SK-N-SH (cell line): ENCODE data around the gene IL21R. TPM values are rescaled to one million over a fixed set of nuclear protein-coding genes. Genes with fewer than 3 reads are reported as not detected.

ENCODE experiments used
- CTCF ChIA-PET: fragments of 300-600, 350-600 bp; formaldehyde crosslinking; extraction: SDS; loops from one replicate; lab custom pipeline; 2021; lab: Yijun Ruan, JAX
- POLR2A ChIA-PET: fragments of 350-600 bp; sonication (Branson Sonifier 250); formaldehyde crosslinking; extraction: SDS; loops from one replicate; lab custom pipeline; 2020; ENCODE audit warnings: antibody characterized with exemption, inconsistent platforms; lab: Yijun Ruan, JAX
- DNase-seq: peaks from one replicate; pipeline ENCODE4 v3.0.0; 2012
- H2AFZ ChIP-seq: fragments of 200-600 bp; sonication (generic); 2 replicates; pipeline ENCODE4 v1.8.1; 2016; ENCODE audit warnings: antibody characterized with exemption, mild to moderate bottlenecking, low read depth
- H3F3A ChIP-seq: fragments of 200-600 bp; sonication (generic); replicated peaks from 2 replicates; pipeline ENCODE3; 2016; ENCODE audit warnings: antibody characterized with exemption, mild to moderate bottlenecking; ENCODE audit not compliant: insufficient read depth
- H3K27ac ChIP-seq, 2 experiments: fragments of 200-500 bp in 1 of 2; fragments of 200-600 bp in 1 of 2; sonication (Bioruptor generic) in 1 of 2; sonication (generic), shearing (Covaris generic) in 1 of 2; 2 replicates each; pipeline versions ENCODE4 v1.5.1 to v1.6.1; 2014 to 2016; ENCODE audit warnings: low read depth in 2 of 2, inconsistent platforms in 1 of 2, low read length in 1 of 2, mild to moderate bottlenecking in 1 of 2, mixed read lengths in 1 of 2
- H3K27me3 ChIP-seq: fragments of 200-600 bp; sonication (generic), shearing (Covaris generic); 2 replicates; pipeline ENCODE4 v1.6.1; 2016; ENCODE audit warnings: mixed run types; ENCODE audit not compliant: insufficient read depth
- H3K36me3 ChIP-seq, 2 experiments: fragments of 200-500 bp in 1 of 2; fragments of 200-600 bp in 1 of 2; sonication (Bioruptor generic) in 1 of 2; sonication (generic) in 1 of 2; replicated peaks in 1 of 2; 2 replicates each; pipeline versions ENCODE3 to v1.5.1; 2014 to 2016; ENCODE audit warnings: low read length in 1 of 2, mild to moderate bottlenecking in 1 of 2; ENCODE audit not compliant: insufficient read depth in 2 of 2, control insufficient read depth in 1 of 2
- H3K4me1 ChIP-seq, 2 experiments: fragments of 200-500 bp in 1 of 2; fragments of 200-600 bp in 1 of 2; sonication (Bioruptor generic) in 1 of 2; sonication (generic), shearing (Covaris generic) in 1 of 2; 2 replicates each; pipeline versions ENCODE4 v1.5.1 to v1.6.1; 2014 to 2016; ENCODE audit warnings: low read depth in 1 of 2, low read length in 1 of 2, mixed run types in 1 of 2; ENCODE audit not compliant: insufficient read depth in 2 of 2, control insufficient read depth in 1 of 2
- H3K4me2 ChIP-seq: fragments of 200-600 bp; sonication (generic), shearing (Covaris generic); 2 replicates; pipeline ENCODE4 v1.6.1; 2017; ENCODE audit warnings: mixed run types
- H3K4me3 ChIP-seq, 2 experiments: fragments of 200-500 bp in 1 of 2; fragments of 200-600 bp in 1 of 2; sonication (Bioruptor generic) in 1 of 2; sonication (generic), shearing (Covaris generic) in 1 of 2; 2 replicates each; pipeline versions ENCODE4 v1.5.1 to v1.8.1; 2014 to 2016; ENCODE audit warnings: low read depth in 2 of 2, inconsistent platforms in 1 of 2, low read length in 1 of 2, mild to moderate bottlenecking in 1 of 2, mixed read lengths in 1 of 2, moderate library complexity in 1 of 2
- H3K79me2 ChIP-seq: fragments of 200-600 bp; sonication (generic); 2 replicates; pipeline ENCODE4 v1.8.1; 2017; ENCODE audit warnings: mild to moderate bottlenecking; ENCODE audit not compliant: insufficient read depth
- H3K9ac ChIP-seq: fragments of 200-600 bp; sonication (generic); 2 replicates; pipeline ENCODE4 v1.6.1; 2017; ENCODE audit warnings: mixed run types
- H3K9me2 ChIP-seq: fragments of 200-600 bp; sonication (generic); 2 replicates; pipeline ENCODE4 v1.6.1; 2017; ENCODE audit warnings: mixed run types
- H3K9me3 ChIP-seq: fragments of 200-600 bp; sonication (generic); 2 replicates; pipeline ENCODE4 v1.6.1; 2017; ENCODE audit warnings: mixed run types, mild to moderate bottlenecking, moderate library complexity
- H4K20me1 ChIP-seq: fragments of 200-600 bp; sonication (generic); 2 replicates; pipeline ENCODE4 v1.6.1; 2017; ENCODE audit warnings: mild to moderate bottlenecking, mixed run types; ENCODE audit not compliant: insufficient read depth
- CTCF ChIP-seq: fragments of 200-600 bp; sonication (generic); IDR thresholded peaks from 2 replicates; pipeline ENCODE4 v1.6.1; 2017; ENCODE audit warnings: antibody characterized with exemption, mild to moderate bottlenecking, moderate library complexity
- FOSL2 ChIP-seq: IDR thresholded peaks from 2 replicates; pipeline ENCODE4 v1.4.0; 2012; ENCODE audit warnings: low read depth, mild to moderate bottlenecking, moderate library complexity, borderline replicate concordance
- FOXJ3 ChIP-seq: sonication (generic); formaldehyde crosslinking; IDR thresholded peaks from 2 replicates; pipeline ENCODE4 v1.5.1; 2020; ENCODE audit warnings: mild to moderate bottlenecking, missing genetic modification reagents
- IRF3 ChIP-seq: fragments of 150-350 bp; IDR thresholded peaks from 2 replicates; pipeline ENCODE4 v1.6.1; 2016; ENCODE audit warnings: mild to moderate bottlenecking, low read depth, low read length
- MEF2A ChIP-seq: IDR thresholded peaks from 2 replicates; pipeline ENCODE4 v1.4.0; 2012; ENCODE audit warnings: low read depth, borderline replicate concordance
- NFIC ChIP-seq: IDR thresholded peaks from 2 replicates; pipeline ENCODE4 v1.4.0; 2012; ENCODE audit warnings: borderline replicate concordance
- RAD21 ChIP-seq: IDR thresholded peaks from 2 replicates; pipeline ENCODE4 v1.6.1; 2012; ENCODE audit warnings: mild to moderate bottlenecking, low read length
- RCOR1 ChIP-seq: fragments of 150-350 bp; IDR thresholded peaks from 2 replicates; pipeline ENCODE4 v1.6.1; 2017; ENCODE audit warnings: antibody characterized with exemption, low read length
- RFX5 ChIP-seq: IDR thresholded peaks from 2 replicates; pipeline ENCODE4 v1.6.1; 2012; ENCODE audit warnings: mild to moderate bottlenecking, improper control_type of control experiment, low read length
- RXRA ChIP-seq: IDR thresholded peaks from 2 replicates; pipeline ENCODE4 v1.4.0; 2012; ENCODE audit warnings: low read depth, mild to moderate bottlenecking, borderline replicate concordance
- SIN3A ChIP-seq: IDR thresholded peaks from 2 replicates; pipeline ENCODE4 v1.6.1; 2012; ENCODE audit warnings: low read depth, mild to moderate bottlenecking, low read length, moderate library complexity, borderline replicate concordance
- SMC3 ChIP-seq: IDR thresholded peaks from 2 replicates; pipeline ENCODE4 v1.6.1; 2012; ENCODE audit warnings: low read depth, low read length, improper control_type of control experiment
- USF2 ChIP-seq: fragments of 150-350 bp; IDR thresholded peaks from 2 replicates; pipeline ENCODE4 v1.6.1; 2017; ENCODE audit warnings: antibody characterized with exemption, low read length, low read depth, borderline replicate concordance
- YY1 ChIP-seq: IDR thresholded peaks from 2 replicates; pipeline ENCODE4 v1.4.0; 2012; ENCODE audit warnings: low read depth, mild to moderate bottlenecking
- WGBS: methylation state at CpG from one replicate; pipeline ENCODE4 v1.1.6; 2017; ENCODE audit warnings: low lambda C conversion rate; 5-methylcytosine and 5-hydroxymethylcytosine counted together
- polyA plus RNA-seq, 3 experiments: library from polyadenylated mRNA; depleted of rRNA; stranded (reverse); fragments of >200 nt; gene quantifications; 2 replicates each; pipeline ENCODE4 v1.2.3, GENCODE V29; 2012
- TF ChIP-seq, protein P1 (sequence below): IDR thresholded peaks from 2 replicates; pipeline ENCODE4; 2012

Gene IL21R
- polyA plus RNA-seq, 1 of the 3 experiments (the other 2 are of a cell fraction): 0.13 TPM

DNA sequence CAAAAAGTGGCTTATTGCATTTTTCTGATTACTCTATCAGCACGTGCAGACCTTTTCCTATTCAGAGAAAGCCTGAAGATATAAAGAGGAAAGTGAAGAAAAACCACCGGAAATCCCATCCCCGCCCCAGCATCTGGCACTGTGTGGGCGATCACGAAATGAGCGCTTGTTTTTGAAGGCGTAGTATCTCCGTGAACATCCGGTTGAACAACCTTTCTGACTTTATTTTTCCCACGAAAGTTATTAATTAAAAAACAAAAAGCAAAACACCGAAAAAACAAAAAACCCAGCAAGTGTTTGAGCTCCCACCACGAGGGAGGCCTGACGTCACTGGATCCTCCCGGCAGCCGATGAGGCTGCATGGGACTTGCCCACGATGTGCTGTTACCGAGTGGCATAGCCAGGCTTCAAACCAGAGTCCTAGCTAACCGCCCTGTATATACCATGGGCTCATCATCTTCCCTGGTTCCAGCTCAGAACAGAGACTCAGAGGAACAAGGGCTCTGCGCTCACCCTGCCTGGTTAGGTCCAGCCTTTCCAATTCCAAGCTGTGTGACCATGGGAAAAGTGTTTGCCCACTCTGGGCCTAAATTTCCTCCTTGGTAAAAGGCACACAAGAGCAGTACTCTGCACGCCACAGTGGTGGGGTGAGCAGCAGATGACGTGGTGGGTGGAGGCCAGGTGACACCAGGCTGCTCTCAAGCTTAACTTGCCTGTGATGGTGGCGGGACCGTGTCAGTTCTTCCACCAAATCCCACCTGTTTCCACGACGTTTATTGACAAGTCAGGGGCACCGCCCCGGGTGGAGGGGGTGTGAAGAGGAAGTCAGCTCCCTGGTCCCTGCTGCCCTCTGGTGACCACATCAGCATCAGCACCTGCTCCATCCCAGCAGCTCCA is 34.3 kb upstream of the IL21R start (continued):
- TF ChIP-seq USF2 (no peak), IRF3 (no peak), FOSL2 (no peak)
- TF ChIP-seq, all 33 proteins: peak for 3

- Histone ChIP-seq H3K4me1 (no peaks in the 10 kb centered on the region; a peak in 1 of 4 replicates), H3K4me2 (no peak overlapping the region), H3K27me3 (no peaks in the 10 kb centered on the region), H3K9ac (no peak overlapping the region), H3K9me3 (no peaks in the 10 kb centered on the region), H3F3A (peaks cover 4% of the 10 kb centered on the region), H3K27ac (no peak overlapping the region), H4K20me1 (no peaks in the 10 kb centered on the region), H2AFZ (no peak overlapping the region), H3K36me3 (no peaks in the 10 kb centered on the region), H3K79me2 (no peaks in the 10 kb centered on the region), H3K9me2 (no peaks in the 10 kb centered on the region), H3K4me3 (no peak overlapping the region)
- no peak for TF ChIP-seq YY1
- TF ChIP-seq SMC3: no peak
- TF ChIP-seq RXRA: no peak
- no peak for TF ChIP-seq RFX5
- TF ChIP-seq, protein P1, sequence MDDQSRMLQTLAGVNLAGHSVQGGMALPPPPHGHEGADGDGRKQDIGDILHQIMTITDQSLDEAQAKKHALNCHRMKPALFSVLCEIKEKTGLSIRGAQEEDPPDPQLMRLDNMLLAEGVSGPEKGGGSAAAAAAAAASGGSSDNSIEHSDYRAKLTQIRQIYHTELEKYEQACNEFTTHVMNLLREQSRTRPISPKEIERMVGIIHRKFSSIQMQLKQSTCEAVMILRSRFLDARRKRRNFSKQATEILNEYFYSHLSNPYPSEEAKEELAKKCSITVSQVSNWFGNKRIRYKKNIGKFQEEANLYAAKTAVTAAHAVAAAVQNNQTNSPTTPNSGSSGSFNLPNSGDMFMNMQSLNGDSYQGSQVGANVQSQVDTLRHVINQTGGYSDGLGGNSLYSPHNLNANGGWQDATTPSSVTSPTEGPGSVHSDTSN: no peak
- TF ChIP-seq RCOR1: no peak
- TF ChIP-seq SIN3A: no peak
- TF ChIP-seq CTCF: no peak
- no peak for TF ChIP-seq RAD21
- no peak for TF ChIP-seq FOSL2
- no peak for TF ChIP-seq NFIC
- TF ChIP-seq MEF2A: no peak
- TF ChIP-seq FOXJ3 (CRISPR knock-in tag): no peak
- DNase-seq: no peak
- WGBS: 37% methylated on average over 9 of the region's 9 CpGs
- ChIA-PET POLR2A (interaction anchor here (1.0 to 1.6 kb wide), 2 partner anchors 133 to 164 kb away, joined by 3 to 5 read pairs; no protein-coding TSS in a partner anchor), CTCF (interaction anchor here (0.6 to 5.4 kb wide), 35 partner anchors 10 to 258 kb away, joined by 3 to 104 read pairs (median 4); no protein-coding TSS in a partner anchor)
These were observed 33.6 kb upstream of the IL21R start for GRCh38 chr16:27368358-27368722.
